Chondrocyte (in vitro differentiated cells): ENCODE data around the gene PPP1R9A. TPM values are rescaled to one million over a fixed set of nuclear protein-coding genes. Genes with fewer than 3 reads are reported as not detected.

Source experiments
- DNase-seq: peaks from one replicate; pipeline ENCODE4 v3.0.0; 2021; ENCODE audit warnings: mixed read lengths, low spot score
- H3K27ac Mint-ChIP-seq: one replicate; pipeline ENCODE4 v1.8.0; 2021; ENCODE audit warnings: mild to moderate bottlenecking, moderate library complexity, mixed read lengths; ENCODE audit not compliant: unreplicated experiment
- H3K27me3 Mint-ChIP-seq: 2 replicates; pipeline ENCODE4 v1.8.0; 2021; ENCODE audit warnings: low read depth, mixed read lengths
- H3K36me3 Mint-ChIP-seq: 2 replicates; pipeline ENCODE4 v1.8.0; 2021; ENCODE audit warnings: low read depth, mixed read lengths
- H3K4me1 Mint-ChIP-seq: 2 replicates; pipeline ENCODE4 v1.8.0; 2021; ENCODE audit warnings: low read depth, mild to moderate bottlenecking, mixed read lengths
- H3K4me3 Mint-ChIP-seq: one replicate; pipeline ENCODE4 v1.8.0; 2021; ENCODE audit warnings: mild to moderate bottlenecking, moderate library complexity, mixed read lengths; ENCODE audit not compliant: unreplicated experiment
- H3K9me3 Mint-ChIP-seq: 2 replicates; pipeline ENCODE4 v1.8.0; 2021; ENCODE audit warnings: low read depth, mixed read lengths
- CTCF ChIP-seq: fragments of 200-600 bp; sonication (generic); IDR thresholded peaks from 2 replicates; pipeline ENCODE4 v1.5.0; 2021; ENCODE audit warnings: antibody characterized with exemption, mild to moderate bottlenecking, moderate library complexity
- total RNA-seq: library from RNA; stranded (reverse); gene quantifications from 3 replicates; pipeline ENCODE4 v1.2.1, GENCODE V29; 2021

The PPP1R9A gene
- total RNA-seq, 1 donor from 2014 or later: 4.1 TPM

- no peak for TF ChIP-seq CTCF
- Mint-ChIP-seq H3K4me3 (no peak overlapping the region), H3K27me3 (no peaks in the 10 kb centered on the region), H3K36me3 (peaks cover 9% of the 10 kb centered on the region), H3K4me1 (peaks cover 19% of the 10 kb centered on the region), H3K9me3 (peaks cover 32% of the 10 kb centered on the region), H3K27ac (no peak overlapping the region)
- DNase-seq: no peak
These were observed 55.3 kb downstream of the PPP1R9A start for GRCh38 chr7:94962661-94963060.

- peaks cover 27% of the 10 kb centered on the region for H3K9me3 Mint-ChIP-seq
- H3K36me3 Mint-ChIP-seq: peaks cover 9% of the 10 kb centered on the region
- peaks cover 33% of the 10 kb centered on the region for H3K4me1 Mint-ChIP-seq
- no peaks in the 10 kb centered on the region for H3K27me3 Mint-ChIP-seq
- no peak overlapping the region for H3K4me3 Mint-ChIP-seq
- no peak overlapping the region for H3K27ac Mint-ChIP-seq
- TF ChIP-seq CTCF: no peak
- DNase-seq: no peak
These were observed 62.2 kb downstream of the PPP1R9A start for GRCh38 chr7:94969434-94970084.

GRCh38 chr7:94970085-94970576 lies 62.7 kb downstream of the PPP1R9A start:
- Mint-ChIP-seq H3K27ac (no peak overlapping the region), H3K9me3 (peaks cover 21% of the 10 kb centered on the region), H3K4me1 (peaks cover 38% of the 10 kb centered on the region), H3K36me3 (peaks cover 8% of the 10 kb centered on the region), H3K4me3 (no peak overlapping the region), H3K27me3 (no peaks in the 10 kb centered on the region)
- TF ChIP-seq CTCF: no peak
- DNase-seq: no peak

- H3K4me3 Mint-ChIP-seq: no peak overlapping the region
- H3K9me3 Mint-ChIP-seq: peaks cover 13% of the 10 kb centered on the region
- no peak for DNase-seq
- H3K27ac Mint-ChIP-seq: peak overlapping the region; percentile 60
- no peak for TF ChIP-seq CTCF
- no peaks in the 10 kb centered on the region for H3K27me3 Mint-ChIP-seq
- no peaks in the 10 kb centered on the region for H3K36me3 Mint-ChIP-seq
- H3K4me1 Mint-ChIP-seq: peaks cover 47% of the 10 kb centered on the region
These were observed 63.9 kb downstream of the PPP1R9A start for GRCh38 chr7:94971051-94971867.

- no peak for DNase-seq
- Mint-ChIP-seq H3K36me3 (no peaks in the 10 kb centered on the region), H3K4me3 (no peak overlapping the region), H3K9me3 (peaks cover 4% of the 10 kb centered on the region), H3K27me3 (no peaks in the 10 kb centered on the region), H3K27ac (no peak overlapping the region), H3K4me1 (peaks cover 47% of the 10 kb centered on the region)
- no peak for TF ChIP-seq CTCF
These were observed 64.9 kb downstream of the PPP1R9A start for GRCh38 chr7:94972296-94972695.
